DND-41 (cell line): ENCODE data around the gene DUSP5.

Source experiments
- CTCF ChIP-seq: IDR thresholded peaks from 2 replicates; pipeline ENCODE4 v1.5.1; 2012; ENCODE audit warnings: borderline replicate concordance, low read length, moderate library complexity, mild to moderate bottlenecking; ENCODE audit not compliant: poor library complexity, severe bottlenecking; ENCODE audit errors: extremely low read depth
- EZH2 ChIP-seq: IDR thresholded peaks from 3 replicates; pipeline ENCODE4 v1.6.1; 2012; ENCODE audit warnings: borderline replicate concordance, low read depth, mild to moderate bottlenecking, moderate library complexity, low read length, inconsistent platforms; ENCODE audit not compliant: severe bottlenecking

GRCh38 chr10:110503528-110504110, 5.9 kb downstream of the DUSP5 start:
- no peak for TF ChIP-seq CTCF
- no peak for TF ChIP-seq EZH2
